Measurements from ENCODE around the gene SH3BGRL3. TPM values are rescaled to one million over a fixed set of nuclear protein-coding genes. Genes with fewer than 3 reads are reported as not detected.
"Not testable (repeated sequence)": the region's sequence is repeated elsewhere in the genome, so short reads cannot be mapped to it uniquely, and the experiment has no call there.

SH3BGRL3 gene
- total RNA-seq (100 to 1,000 TPM; 447 to 472 TPM), polyA plus RNA-seq (1,786 TPM)

DNA sequence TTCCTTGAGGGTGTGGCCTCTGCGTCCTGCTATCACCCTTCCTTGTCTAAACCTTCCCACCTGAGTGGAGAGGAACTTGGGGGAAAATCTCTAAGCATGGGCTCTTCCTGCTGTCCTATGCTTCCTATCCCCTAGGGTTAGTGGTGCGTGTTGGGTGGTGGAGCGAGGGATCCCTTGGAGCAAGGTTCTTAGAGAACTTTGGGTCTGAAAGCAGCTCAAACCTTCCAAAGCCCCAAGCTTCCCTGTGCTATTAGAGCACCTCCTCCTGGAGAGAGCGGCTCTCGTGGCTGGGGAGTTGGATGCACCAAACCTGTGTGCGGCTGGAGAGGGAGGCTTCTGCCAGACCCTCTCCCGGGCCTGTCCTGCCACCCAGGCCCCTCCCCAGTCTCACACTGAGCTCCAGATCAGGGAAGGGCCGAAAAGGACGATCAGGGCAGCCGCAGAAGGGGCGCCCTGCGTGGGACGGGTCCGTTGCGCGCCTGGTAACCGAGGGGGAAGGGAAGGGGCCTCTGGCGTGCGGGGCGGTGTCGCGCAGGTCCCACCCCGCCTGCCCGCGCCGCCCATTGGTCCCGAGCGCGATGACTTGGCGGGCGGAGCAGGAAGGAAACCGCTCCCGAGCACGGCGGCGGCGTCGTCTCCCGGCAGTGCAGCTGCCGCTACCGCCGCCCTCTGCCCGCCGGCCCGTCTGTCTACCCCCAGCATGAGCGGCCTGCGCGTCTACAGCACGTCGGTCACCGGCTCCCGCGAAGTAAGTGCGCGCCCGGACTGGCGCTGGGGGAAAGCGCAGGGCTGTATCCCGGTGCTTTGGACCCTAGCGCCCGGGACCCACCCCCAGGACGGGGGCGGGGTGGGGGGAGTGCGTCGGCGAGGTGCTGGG is at the start of gene SH3BGRL3:
Gene SH3BGRL3, plus strand, starts transcription at position 631 of the 877 bp plus-strand sequence. Its CDS starts 70 bp downstream, at position 701.
- Histone ChIP-seq H3K4me1 (ENCODE audit: insufficient read depth, low read length) (peaks cover 86% of the 10 kb centered on the region), H3K27ac (ENCODE audit: low read depth, low read length) (peak within 1 kb of the TSS; percentile 86), H3K36me3 (ENCODE audit: insufficient read depth, low read length) (peaks cover 8% of the 10 kb centered on the region), H3K9me3 (ENCODE audit: low read length) (no peaks in the 10 kb centered on the region), H3K27me3 (ENCODE audit: insufficient read depth, low read length, poor library complexity, severe bottlenecking) (no peaks in the 10 kb centered on the region), H3K4me3 (ENCODE audit: low read length) (peak within 1 kb of the TSS; percentile 85)
- POLR2A ChIA-PET: interaction anchor here (0.6 to 8.3 kb wide), 6 partner anchors 9 to 230 kb away, joined by 3 to 104 read pairs (median 4); partner anchors contain the start of gene CD52
- Mint-ChIP-seq H3K4me1 (peaks cover 78 to 87% (median 83%) of the 10 kb centered on the region in 3 donors), H3K4me3 (peak within 1 kb of the TSS; percentile 82 to 97 (median 93)), H3K9me3 (no peaks in the 10 kb centered on the region), H3K36me3 (peaks cover 8 to 51% (median 13%) of the 10 kb centered on the region in 3 donors), H3K27ac (peak within 1 kb of the TSS; percentile 88 to 99 (median 96)), H3K27me3 (no peaks in the 10 kb centered on the region)
- CTCF ChIA-PET: interaction anchor here (0.6 to 21.9 kb wide), 11 partner anchors 8 to 117 kb away, joined by 3 to 840 read pairs (median 4); partner anchors contain the start of genes CD52, CEP85 and UBXN11
- peak; percentile 80 to 88 (median 85) for DNase-seq

GRCh38 chr1:26230682-26231081 is 49.2 kb upstream of the SH3BGRL3 start:
- H3K27me3 ChIP-seq (ENCODE audit: insufficient read depth, low read length, poor library complexity, severe bottlenecking); H3K36me3 Mint-ChIP-seq; H3K9me3 Mint-ChIP-seq; H3K36me3 ChIP-seq (ENCODE audit: insufficient read depth, low read length); POLR2A ChIA-PET; DNase-seq; H3K27ac Mint-ChIP-seq; H3K4me3 ChIP-seq (ENCODE audit: low read length); H3K4me3 Mint-ChIP-seq; H3K27ac ChIP-seq (ENCODE audit: low read depth, low read length); CTCF ChIA-PET; H3K9me3 ChIP-seq (ENCODE audit: low read length): not testable (repeated sequence)
- Mint-ChIP-seq H3K27me3 (peaks cover 25 to 27% of the 10 kb centered on the region in 2 donors), H3K4me1 (peaks cover 17 to 19% (median 19%) of the 10 kb centered on the region in 3 donors)
- H3K4me1 ChIP-seq (ENCODE audit: insufficient read depth, low read length): peaks cover 12% of the 10 kb centered on the region

GRCh38 chr1:26233903-26234643 is 45.8 kb upstream of the SH3BGRL3 start, which contains the start of gene CEP85:
Gene CEP85 (plus strand): TSS chr1:26234200. CDS start chr1:26239784, 5,584 bp downstream.
- Histone ChIP-seq H3K36me3 (ENCODE audit: insufficient read depth, low read length) (no peaks in the 10 kb centered on the region), H3K4me1 (ENCODE audit: insufficient read depth, low read length) (peaks cover 29% of the 10 kb centered on the region), H3K9me3 (ENCODE audit: low read length) (no peaks in the 10 kb centered on the region), H3K27me3 (ENCODE audit: insufficient read depth, low read length, poor library complexity, severe bottlenecking) (no peaks in the 10 kb centered on the region), H3K27ac (ENCODE audit: low read depth, low read length) (peak within 1 kb of the TSS; percentile 89), H3K4me3 (ENCODE audit: low read length) (peak within 1 kb of the TSS; percentile 96)
- peak; percentile 97 to 99 (median 98) for DNase-seq
- POLR2A ChIA-PET: interaction anchor here (0.5 to 1.5 kb wide), 11 partner anchors 7 to 1471 kb away, joined by 3 to 6 read pairs (median 3); partner anchors contain the start of genes PDIK1L and ZNF593
- Mint-ChIP-seq H3K9me3 (no peaks in the 10 kb centered on the region), H3K36me3 (peaks cover 0 to 5% (median 0%) of the 10 kb centered on the region in 3 donors), H3K4me3 (peak within 1 kb of the TSS; percentile 95 to 99 (median 97)), H3K4me1 (peaks cover 29 to 38% (median 35%) of the 10 kb centered on the region in 3 donors), H3K27me3 (peaks cover 0 to 5% of the 10 kb centered on the region in 2 donors), H3K27ac (peak within 1 kb of the TSS; percentile 91 to 98 (median 96))
- CTCF ChIA-PET: interaction anchor here (0.7 to 5.9 kb wide), 57 partner anchors 10 to 340 kb away, joined by 3 to 87 read pairs (median 4); partner anchors contain the start of genes C1orf232, CD52, CNKSR1 and DHDDS

GRCh38 chr1:26234644-26235370 is 45.1 kb upstream of the SH3BGRL3 start:
- POLR2A ChIA-PET: interaction anchor here (0.6 to 1.5 kb wide), 9 partner anchors 8 to 448 kb away, joined by 3 to 15 read pairs (median 3); partner anchors contain the start of genes DHDDS and PDIK1L
- peak overlapping the region; percentile 95 to 99 (median 97) for H3K4me3 Mint-ChIP-seq
- H3K36me3 ChIP-seq (ENCODE audit: insufficient read depth, low read length): peaks cover 2% of the 10 kb centered on the region
- CTCF ChIA-PET: interaction anchor here (0.7 to 5.9 kb wide), 49 partner anchors 9 to 266 kb away, joined by 3 to 87 read pairs (median 5); partner anchors contain the start of genes C1orf232, CD52, CNKSR1 and DHDDS
- peak overlapping the region; percentile 89 for H3K27ac ChIP-seq (ENCODE audit: low read depth, low read length)
- peaks cover 29 to 38% (median 35%) of the 10 kb centered on the region in 3 donors for H3K4me1 Mint-ChIP-seq
- H3K4me1 ChIP-seq (ENCODE audit: insufficient read depth, low read length): peaks cover 29% of the 10 kb centered on the region
- peak in 2 of 5 donors; percentile 11 to 35 for DNase-seq
- H3K27me3 ChIP-seq (ENCODE audit: insufficient read depth, low read length, poor library complexity, severe bottlenecking): no peaks in the 10 kb centered on the region
- H3K36me3 Mint-ChIP-seq: peaks cover 0 to 8% (median 0%) of the 10 kb centered on the region in 3 donors
- H3K9me3 Mint-ChIP-seq: no peaks in the 10 kb centered on the region
- H3K27ac Mint-ChIP-seq: peak overlapping the region; percentile 91 to 98 (median 96)
- H3K9me3 ChIP-seq (ENCODE audit: low read length): no peaks in the 10 kb centered on the region
- H3K4me3 ChIP-seq (ENCODE audit: low read length): peak overlapping the region; percentile 96
- peaks cover 0 to 5% of the 10 kb centered on the region in 2 donors for H3K27me3 Mint-ChIP-seq

DNA sequence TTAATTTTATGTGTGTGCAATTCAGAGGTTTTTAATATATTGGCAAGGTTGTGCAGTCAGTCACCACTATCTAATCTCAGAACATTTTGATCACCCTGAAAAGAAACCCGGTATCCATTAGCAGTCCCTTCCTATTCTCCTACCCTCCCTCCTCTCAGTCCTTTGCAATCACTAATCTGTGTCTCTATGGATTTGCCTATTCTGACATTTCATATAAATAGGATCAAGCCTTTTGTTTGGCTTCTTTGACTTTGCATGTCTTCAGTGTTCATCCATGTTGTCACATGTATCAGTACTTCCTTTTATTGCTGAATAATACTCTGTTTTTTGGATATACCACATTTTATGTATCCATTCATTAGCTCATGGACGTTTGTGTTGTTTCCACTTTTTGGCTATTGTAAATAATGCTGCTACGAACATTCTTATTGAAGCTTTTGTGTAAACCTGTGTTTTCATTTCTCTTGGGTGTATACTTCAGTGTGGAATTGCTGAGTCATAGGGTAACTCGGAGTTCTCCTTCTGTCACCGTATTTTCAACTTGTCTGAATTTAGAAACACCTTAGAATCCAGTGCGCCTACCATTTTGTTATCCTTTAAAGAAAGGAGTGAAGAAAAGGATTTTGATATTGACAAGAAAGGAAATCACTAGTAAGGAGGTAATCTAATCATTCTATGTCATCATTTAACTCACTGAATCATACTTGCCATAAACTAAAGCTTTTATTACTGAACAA is 42.5 kb upstream of the SH3BGRL3 start:
- ChIA-PET CTCF (interaction anchor here (0.6 to 1.8 kb wide), 3 partner anchors 10 to 84 kb away, joined by 3 to 4 read pairs (median 3); no protein-coding TSS in a partner anchor), POLR2A (no interaction called here)

GRCh38 chr1:26239936-26240335 is 40.0 kb upstream of the SH3BGRL3 start:
- ChIA-PET CTCF (interaction anchor here (1.2 kb wide), 1 partner anchor 45 kb away, joined by 3 read pairs; no protein-coding TSS in a partner anchor), POLR2A (no interaction called here)
- no peaks in the 10 kb centered on the region for H3K9me3 Mint-ChIP-seq
- Histone ChIP-seq H3K9me3 (ENCODE audit: low read length) (no peaks in the 10 kb centered on the region), H3K4me1 (ENCODE audit: insufficient read depth, low read length) (peaks cover 23% of the 10 kb centered on the region), H3K27me3 (ENCODE audit: insufficient read depth, low read length, poor library complexity, severe bottlenecking) (no peaks in the 10 kb centered on the region), H3K4me3 (ENCODE audit: low read length) (no peak overlapping the region), H3K36me3 (ENCODE audit: insufficient read depth, low read length) (peaks cover 12% of the 10 kb centered on the region), H3K27ac (ENCODE audit: low read depth, low read length) (no peak overlapping the region)
- no peaks in the 10 kb centered on the region for H3K27me3 Mint-ChIP-seq
- no peak overlapping the region for H3K27ac Mint-ChIP-seq
- DNase-seq: no peak
- peaks cover 0 to 37% (median 8%) of the 10 kb centered on the region in 3 donors for H3K36me3 Mint-ChIP-seq
- H3K4me3 Mint-ChIP-seq: no peak overlapping the region
- peaks cover 18 to 40% (median 28%) of the 10 kb centered on the region in 3 donors for H3K4me1 Mint-ChIP-seq

More for the DNA sequence above, 42.5 kb upstream of the SH3BGRL3 start:
- no peak for DNase-seq
- H3K27ac Mint-ChIP-seq: peak overlapping the region in 1 of 8 donors; percentile 48
- Histone ChIP-seq H3K27ac (ENCODE audit: low read depth, low read length) (peak overlapping the region; percentile 89), H3K27me3 (ENCODE audit: insufficient read depth, low read length, poor library complexity, severe bottlenecking) (no peaks in the 10 kb centered on the region), H3K4me3 (ENCODE audit: low read length) (no peak overlapping the region), H3K36me3 (ENCODE audit: insufficient read depth, low read length) (peaks cover 7% of the 10 kb centered on the region), H3K9me3 (ENCODE audit: low read length) (no peaks in the 10 kb centered on the region), H3K4me1 (ENCODE audit: insufficient read depth, low read length) (peaks cover 29% of the 10 kb centered on the region)
- H3K27me3 Mint-ChIP-seq: peaks cover 0 to 5% of the 10 kb centered on the region in 2 donors
- peaks cover 0 to 20% (median 0%) of the 10 kb centered on the region in 3 donors for H3K36me3 Mint-ChIP-seq
- peak overlapping the region in 2 of 7 donors; percentile 54 to 68 for H3K4me3 Mint-ChIP-seq
- H3K9me3 Mint-ChIP-seq: no peaks in the 10 kb centered on the region
- peaks cover 29 to 38% (median 38%) of the 10 kb centered on the region in 3 donors for H3K4me1 Mint-ChIP-seq
